BJ (cell line): Measurements from ENCODE around the gene SIDT1. TPM values are rescaled to one million over a fixed set of nuclear protein-coding genes. Genes with fewer than 3 reads are reported as not detected.

Experiments
- CTCF ChIA-PET: fragments of 350-600 bp; formaldehyde crosslinking; extraction: SDS; loops from one replicate; lab custom pipeline; 2021; ENCODE audit warnings: antibody characterized with exemption, inconsistent platforms; lab: Yijun Ruan, JAX
- POLR2A ChIA-PET: fragments of 300-600 bp; sonication (Branson Sonifier 250); formaldehyde crosslinking; extraction: SDS; loops from one replicate; lab custom pipeline; 2021; ENCODE audit warnings: antibody characterized with exemption; lab: Charles Lee
- DNase-seq: peaks from one replicate; pipeline ENCODE4 v3.0.0-alpha.2; 2011; ENCODE audit warnings: low read depth
- H3K27me3 ChIP-seq: 2 replicates; pipeline ENCODE4 v1.6.0; 2011; ENCODE audit warnings: low read length; ENCODE audit not compliant: control insufficient read depth, insufficient read depth
- H3K36me3 ChIP-seq: 2 replicates; pipeline ENCODE4 v1.5.1; 2011; ENCODE audit warnings: low read length; ENCODE audit not compliant: control insufficient read depth, insufficient read depth
- H3K4me3 ChIP-seq: 2 replicates; pipeline ENCODE4 v1.5.1; 2011; ENCODE audit warnings: low read depth, mild to moderate bottlenecking, control low read depth, low read length
- CTCF ChIP-seq: IDR thresholded peaks from 2 replicates; pipeline ENCODE4 v1.5.1; 2011; ENCODE audit warnings: low read depth, mild to moderate bottlenecking, control low read depth, inconsistent platforms, low read length, moderate library complexity; ENCODE audit not compliant: insufficient read depth
- polyA plus RNA-seq: library from polyadenylated mRNA; depleted of rRNA; stranded (reverse); fragments of >200 nt; gene quantifications from 2 replicates; pipeline ENCODE4 v1.2.3, GENCODE V29; 2011

The SIDT1 gene
- polyA plus RNA-seq, 1 experiment = not detected

GRCh38 chr3:113551820-113552219, 19.5 kb downstream of the SIDT1 start:
- POLR2A ChIA-PET = no interaction called here
- Histone ChIP-seq H3K36me3 (no peaks in the 10 kb centered on the region), H3K4me3 (no peak overlapping the region), H3K27me3 (peaks cover 1% of the 10 kb centered on the region; the same call in 1 of the 2 replicates)
- CTCF ChIA-PET = no interaction called here
- DNase-seq = no peak
- no peak for TF ChIP-seq CTCF

GRCh38 chr3:113552851-113553250, 20.5 kb downstream of the SIDT1 start:
- TF ChIP-seq CTCF = no peak
- H3K27me3 ChIP-seq = peaks cover 1% of the 10 kb centered on the region; the same call in 1 of the 2 replicates
- CTCF ChIA-PET = no interaction called here
- POLR2A ChIA-PET = no interaction called here
- no peaks in the 10 kb centered on the region for H3K36me3 ChIP-seq
- no peak overlapping the region for H3K4me3 ChIP-seq
- no peak for DNase-seq

GRCh38 chr3:113555138-113555537, 22.8 kb downstream of the SIDT1 start:
- POLR2A ChIA-PET = no interaction called here
- no peak for DNase-seq
- Histone ChIP-seq H3K36me3 (no peaks in the 10 kb centered on the region), H3K4me3 (no peak overlapping the region), H3K27me3 (no peaks in the 10 kb centered on the region; the same call in 1 of the 2 replicates)
- TF ChIP-seq CTCF = no peak
- CTCF ChIA-PET = no interaction called here

GRCh38 chr3:113556316-113556945, 24.1 kb downstream of the SIDT1 start:
- DNase-seq = no peak
- Histone ChIP-seq H3K4me3 (no peak overlapping the region), H3K27me3 (no peaks in the 10 kb centered on the region; the same call in 1 of the 2 replicates), H3K36me3 (no peaks in the 10 kb centered on the region)
- POLR2A ChIA-PET = no interaction called here
- CTCF ChIA-PET = no interaction called here
- no peak for TF ChIP-seq CTCF

GRCh38 chr3:113556946-113557335, 24.6 kb downstream of the SIDT1 start:
- H3K4me3 ChIP-seq = no peak overlapping the region
- H3K27me3 ChIP-seq = no peaks in the 10 kb centered on the region; the same call in 1 of the 2 replicates
- CTCF ChIA-PET = no interaction called here
- no peak for DNase-seq
- POLR2A ChIA-PET = no interaction called here
- H3K36me3 ChIP-seq = no peaks in the 10 kb centered on the region
- TF ChIP-seq CTCF = no peak
